Choroid plexus epithelial cell (primary cell): Measurements from ENCODE around the gene TPM2.

Experiments
- DNase-seq: peaks from one replicate; pipeline ENCODE4 v3.0.0-alpha.2; 2010; ENCODE audit warnings: low read depth
- H3K4me3 ChIP-seq: 2 replicates; pipeline ENCODE4 v1.5.1; 2011; ENCODE audit warnings: low read depth, mild to moderate bottlenecking, control low read depth, low read length, moderate library complexity
- CTCF ChIP-seq: conservative IDR thresholded peaks from 2 replicates; pipeline ENCODE4 v1.5.1; 2011; ENCODE audit warnings: low read depth, mild to moderate bottlenecking, control low read depth, inconsistent platforms, low read length, moderate library complexity

TPM2 gene

GRCh38 chr9:35718721-35719511 lies 29.2 kb upstream of the TPM2 start:
- no peak for DNase-seq
- no peak for TF ChIP-seq CTCF
- no peak overlapping the region for H3K4me3 ChIP-seq

DNA sequence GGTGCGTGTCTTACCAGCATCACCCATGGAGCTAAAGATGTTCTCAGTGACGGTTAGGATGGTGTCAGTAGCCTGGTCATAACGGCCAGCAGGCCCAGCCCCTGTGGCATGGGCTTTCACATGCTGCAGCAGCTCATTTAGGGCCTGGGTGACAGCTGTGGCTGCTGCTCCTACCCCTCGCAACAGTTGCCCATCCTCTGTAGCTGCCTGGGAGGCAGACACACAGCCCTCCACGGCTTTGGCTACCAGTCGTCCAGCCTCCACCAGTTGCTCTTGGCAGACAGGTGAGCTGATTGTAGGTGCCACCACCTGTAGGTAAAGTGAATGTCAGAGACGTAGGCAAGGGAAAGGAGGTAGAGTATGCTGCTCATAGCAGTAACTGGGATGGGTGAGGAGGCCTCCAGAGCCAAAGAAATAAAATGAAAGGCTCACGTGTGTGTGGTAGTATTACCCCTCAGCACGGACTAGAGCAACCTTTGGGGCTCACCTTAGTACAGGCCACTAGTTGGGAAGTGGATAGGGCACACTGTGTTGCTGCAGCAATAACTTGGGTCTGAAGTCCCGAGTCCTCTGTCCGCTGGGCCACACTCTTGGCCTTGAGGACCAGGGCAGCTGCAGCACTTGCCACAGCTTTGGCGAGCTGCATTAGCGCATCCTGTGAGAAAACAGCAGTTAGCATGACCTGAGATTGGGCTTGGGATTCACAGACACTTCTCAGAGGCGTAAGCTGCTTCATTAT lies 27.6 kb upstream of the TPM2 start:
- H3K4me3 ChIP-seq, result no peak overlapping the region
- no peak for DNase-seq
- TF ChIP-seq CTCF, result no peak

DNA sequence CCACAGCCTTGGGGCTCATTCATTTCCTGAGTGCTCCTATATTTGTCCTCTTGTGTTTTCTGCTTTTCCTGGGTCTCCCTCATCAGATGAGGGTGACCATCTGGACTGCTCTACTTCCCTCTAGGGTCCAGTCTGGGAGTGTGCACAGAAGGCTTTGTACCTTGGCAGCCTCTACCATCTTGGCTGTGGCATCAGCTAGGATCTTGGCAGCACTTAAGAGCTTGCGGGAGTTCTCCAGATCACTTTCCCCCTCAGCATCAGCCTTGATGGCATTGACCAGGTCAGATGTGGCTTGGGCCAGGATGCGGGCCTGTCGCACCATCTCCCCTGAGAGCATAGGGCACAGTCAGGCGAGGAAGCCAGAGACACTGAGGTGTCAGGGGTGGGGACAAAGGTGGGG lies 26.5 kb upstream of the TPM2 start:
- no peak overlapping the region for H3K4me3 ChIP-seq
- TF ChIP-seq CTCF, result peak; percentile 20
- no peak for DNase-seq

- no peak overlapping the region for H3K4me3 ChIP-seq
- no peak for DNase-seq
- no peak for TF ChIP-seq CTCF
Observed at GRCh38 chr9:35714579-35715252, 25.0 kb upstream of the TPM2 start.

DNA sequence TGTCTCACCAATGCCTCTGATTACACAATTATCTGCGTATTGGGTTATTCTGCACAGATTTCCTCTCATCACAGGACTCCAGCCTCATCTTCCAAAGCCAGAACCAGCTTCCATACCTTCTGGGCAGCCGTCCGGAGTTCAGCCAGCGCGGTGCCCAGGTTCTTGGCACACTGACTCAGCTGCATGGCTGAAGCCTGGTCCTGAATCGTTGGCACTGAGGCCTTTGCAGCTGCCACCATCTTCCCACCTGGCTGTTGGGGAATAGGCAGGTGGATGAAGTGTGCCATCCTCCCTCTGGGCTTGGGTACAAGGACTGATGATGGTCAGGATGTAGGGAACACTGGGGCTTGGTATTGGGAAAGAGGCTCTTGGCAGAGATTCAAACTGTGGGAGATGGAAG lies 24.4 kb upstream of the TPM2 start:
- no peak for DNase-seq
- TF ChIP-seq CTCF, result no peak
- H3K4me3 ChIP-seq, result no peak overlapping the region

- TF ChIP-seq CTCF, result no peak
- DNase-seq, result no peak
- no peak overlapping the region for H3K4me3 ChIP-seq
Observed at GRCh38 chr9:35713578-35713977, 23.9 kb upstream of the TPM2 start.
